ENCODE results near the gene CHMP4B.
A peak's percentile ranks its signal among the peaks of the same experiment; 100 is the strongest.

CHMP4B gene

GRCh38 chr20:33789109-33789857 is 21.9 kb upstream of the CHMP4B start:
- no peaks in the 10 kb centered on the region for H4K20me1 ChIP-seq (ENCODE audit: insufficient read depth)
- H3K27ac ChIP-seq = no peak overlapping the region; the same call in 1 of the 2 replicates
- H3K79me2 ChIP-seq (ENCODE audit: insufficient read depth, low read depth) = no peaks in the 10 kb centered on the region
- no peak overlapping the region for H3K4me3 ChIP-seq (IDR thresholded peaks at IDR 0.05; ENCODE audit: insufficient read depth, low read depth, low read length)
- TF ChIP-seq, protein P1, sequence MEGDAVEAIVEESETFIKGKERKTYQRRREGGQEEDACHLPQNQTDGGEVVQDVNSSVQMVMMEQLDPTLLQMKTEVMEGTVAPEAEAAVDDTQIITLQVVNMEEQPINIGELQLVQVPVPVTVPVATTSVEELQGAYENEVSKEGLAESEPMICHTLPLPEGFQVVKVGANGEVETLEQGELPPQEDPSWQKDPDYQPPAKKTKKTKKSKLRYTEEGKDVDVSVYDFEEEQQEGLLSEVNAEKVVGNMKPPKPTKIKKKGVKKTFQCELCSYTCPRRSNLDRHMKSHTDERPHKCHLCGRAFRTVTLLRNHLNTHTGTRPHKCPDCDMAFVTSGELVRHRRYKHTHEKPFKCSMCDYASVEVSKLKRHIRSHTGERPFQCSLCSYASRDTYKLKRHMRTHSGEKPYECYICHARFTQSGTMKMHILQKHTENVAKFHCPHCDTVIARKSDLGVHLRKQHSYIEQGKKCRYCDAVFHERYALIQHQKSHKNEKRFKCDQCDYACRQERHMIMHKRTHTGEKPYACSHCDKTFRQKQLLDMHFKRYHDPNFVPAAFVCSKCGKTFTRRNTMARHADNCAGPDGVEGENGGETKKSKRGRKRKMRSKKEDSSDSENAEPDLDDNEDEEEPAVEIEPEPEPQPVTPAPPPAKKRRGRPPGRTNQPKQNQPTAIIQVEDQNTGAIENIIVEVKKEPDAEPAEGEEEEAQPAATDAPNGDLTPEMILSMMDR (conservative IDR thresholded peaks at IDR 0.05; ENCODE audit: low read depth, low read length) = no peak
- no peaks in the 10 kb centered on the region for H3K27me3 ChIP-seq (ENCODE audit: insufficient read depth, low read depth)
- H3K9ac ChIP-seq = no peak overlapping the region; the same call in 1 of the 2 replicates
- H3K4me2 ChIP-seq = peak overlapping the region; percentile 3; the same call in 1 of the 2 replicates
- H3K36me3 ChIP-seq (ENCODE audit: insufficient read depth) = no peaks in the 10 kb centered on the region
- H2AFZ ChIP-seq (ENCODE audit: low read depth) = no peak overlapping the region
- peaks cover 76% of the 10 kb centered on the region for H3K4me1 ChIP-seq (ENCODE audit: low read depth, poor library complexity, severe bottlenecking)

DNA sequence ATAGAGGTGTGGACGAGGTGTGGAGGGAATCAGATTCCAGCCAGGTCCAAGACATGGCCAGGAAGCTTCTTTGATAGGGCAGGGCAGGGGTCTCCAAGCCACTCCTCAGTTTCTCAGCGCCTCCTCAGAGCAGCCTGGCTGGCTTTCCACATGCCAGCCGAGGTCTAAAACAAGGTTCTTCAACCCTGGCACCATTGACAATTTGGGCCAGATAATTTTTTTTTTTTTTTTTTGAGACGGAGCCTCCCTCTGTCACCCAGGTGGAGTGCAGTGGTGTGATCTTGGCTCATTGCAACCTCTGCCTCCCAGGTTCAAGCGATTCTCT is 21.3 kb upstream of the CHMP4B start:
- Histone ChIP-seq H3K27ac (no peak overlapping the region; the same call in 1 of the 2 replicates), H3K9ac (no peak overlapping the region), H3K79me2 (ENCODE audit: insufficient read depth, low read depth) (no peaks in the 10 kb centered on the region), H3K4me2 (peak overlapping the region; percentile 3; the same call in 1 of the 2 replicates), H4K20me1 (ENCODE audit: insufficient read depth) (no peaks in the 10 kb centered on the region), H2AFZ (ENCODE audit: low read depth) (no peak overlapping the region), H3K27me3 (ENCODE audit: insufficient read depth, low read depth) (no peaks in the 10 kb centered on the region), H3K4me3 (IDR thresholded peaks at IDR 0.05; ENCODE audit: insufficient read depth, low read depth, low read length) (no peak overlapping the region), H3K36me3 (ENCODE audit: insufficient read depth) (no peaks in the 10 kb centered on the region), H3K4me1 (ENCODE audit: low read depth, poor library complexity, severe bottlenecking) (peaks cover 71% of the 10 kb centered on the region)
- TF ChIP-seq, protein P1 (conservative IDR thresholded peaks at IDR 0.05; ENCODE audit: low read depth, low read length) = no peak

DNA sequence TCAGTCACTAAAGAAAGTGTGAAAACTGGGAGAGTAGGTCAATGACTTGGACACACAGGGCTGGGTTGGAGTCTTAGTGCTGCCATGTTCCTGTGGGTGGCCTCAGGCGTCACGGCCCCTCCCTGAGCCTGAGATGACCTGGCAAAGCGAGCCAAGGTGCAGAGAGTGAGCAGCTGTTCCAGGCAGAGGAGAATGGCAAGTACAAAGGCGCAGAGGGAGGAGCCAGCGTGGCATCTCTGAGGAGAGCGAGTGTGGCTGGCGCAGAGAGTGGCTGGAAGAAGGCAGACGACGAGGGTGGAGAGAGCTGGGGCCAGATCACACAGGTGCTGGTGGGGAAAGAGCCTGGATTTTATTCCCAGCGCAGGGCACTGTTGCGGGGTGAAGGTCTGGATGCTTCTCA is 20.6 kb upstream of the CHMP4B start:
- Histone ChIP-seq H3K4me2 (no peak overlapping the region; the same call in 1 of the 2 replicates), H3K27ac (no peak overlapping the region)

GRCh38 chr20:33791021-33791420 is 20.1 kb upstream of the CHMP4B start:
- Histone ChIP-seq H3K9ac (no peak overlapping the region), H4K20me1 (ENCODE audit: insufficient read depth) (no peaks in the 10 kb centered on the region), H3K36me3 (ENCODE audit: insufficient read depth) (no peaks in the 10 kb centered on the region), H2AFZ (ENCODE audit: low read depth) (no peak overlapping the region), H3K27ac (no peak overlapping the region), H3K4me1 (ENCODE audit: low read depth, poor library complexity, severe bottlenecking) (peaks cover 59% of the 10 kb centered on the region), H3K27me3 (ENCODE audit: insufficient read depth, low read depth) (no peaks in the 10 kb centered on the region), H3K79me2 (ENCODE audit: insufficient read depth, low read depth) (no peaks in the 10 kb centered on the region), H3K4me2 (no peak overlapping the region), H3K4me3 (IDR thresholded peaks at IDR 0.05; ENCODE audit: insufficient read depth, low read depth, low read length) (no peak overlapping the region)
- TF ChIP-seq, protein P1 (conservative IDR thresholded peaks at IDR 0.05; ENCODE audit: low read depth, low read length) = no peak

More for the DNA sequence above, 20.6 kb upstream of the CHMP4B start:
- Histone ChIP-seq H4K20me1 (ENCODE audit: insufficient read depth) (no peaks in the 10 kb centered on the region), H3K36me3 (ENCODE audit: insufficient read depth) (no peaks in the 10 kb centered on the region), H3K9ac (no peak overlapping the region), H3K79me2 (ENCODE audit: insufficient read depth, low read depth) (no peaks in the 10 kb centered on the region), H3K27me3 (ENCODE audit: insufficient read depth, low read depth) (no peaks in the 10 kb centered on the region), H3K4me3 (IDR thresholded peaks at IDR 0.05; ENCODE audit: insufficient read depth, low read depth, low read length) (no peak overlapping the region), H3K4me1 (ENCODE audit: low read depth, poor library complexity, severe bottlenecking) (peaks cover 63% of the 10 kb centered on the region), H2AFZ (ENCODE audit: low read depth) (no peak overlapping the region)
- TF ChIP-seq, protein P1 (conservative IDR thresholded peaks at IDR 0.05; ENCODE audit: low read depth, low read length) = no peak

Data from KMS-11 (cell line).